NT2/D1 (cell line): ENCODE measurements around the gene TRIM14.

Experiments
- YY1 ChIP-seq: IDR thresholded peaks from 2 replicates; pipeline ENCODE4 v1.6.1; 2011; ENCODE audit not compliant: insufficient read length, insufficient read depth
- ZNF274 ChIP-seq: IDR thresholded peaks from 2 replicates; pipeline ENCODE4 v1.6.1; 2011; ENCODE audit warnings: mild to moderate bottlenecking, low read depth, low read length

DNA sequence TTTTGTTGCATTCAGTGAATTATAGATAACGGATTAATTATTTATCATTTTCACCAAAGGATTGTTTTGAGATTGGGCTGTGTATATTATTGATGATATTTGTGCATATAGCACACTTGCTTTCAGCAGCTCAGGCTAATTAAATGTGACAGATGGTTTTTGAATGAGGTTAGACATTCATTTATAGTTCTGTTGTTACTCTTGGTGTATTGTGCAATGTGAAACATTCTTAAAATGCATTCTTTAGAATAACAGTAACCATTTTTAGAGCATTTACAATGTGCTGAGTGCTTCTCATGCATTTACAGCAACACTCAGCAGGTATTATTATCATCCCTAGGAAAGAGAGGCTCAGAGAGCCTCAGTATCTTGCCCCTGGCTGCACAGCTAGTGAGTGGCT lies 38.7 kb downstream of the TRIM14 start:
- TF ChIP-seq ZNF274 (no peak), YY1 (no peak)
